CD14-positive monocyte (primary cell): Measurements from ENCODE around the gene ACE. TPM values are rescaled to one million over a fixed set of nuclear protein-coding genes. Genes with fewer than 3 reads are reported as not detected.

Source experiments
- DNase-seq, 3 donors: peaks; one replicate each; pipeline ENCODE4 v3.0.0-alpha.2; 2011 to 2022
- H2AFZ ChIP-seq: 2 replicates; pipeline ENCODE4 v1.6.0; 2012; ENCODE audit warnings: mild to moderate bottlenecking, low read depth, low read length, inconsistent platforms; ENCODE audit not compliant: insufficient read depth, poor library complexity, severe bottlenecking
- H3K27ac ChIP-seq, 2 donors: 1 replicate in 1 of 2; 2 replicates in 1 of 2; pipeline ENCODE4 v1.5.1; 2012 to 2013; ENCODE audit warnings: low read length in 2 of 2, control low read depth in 1 of 2, inconsistent platforms in 1 of 2, low read depth in 1 of 2, mild to moderate bottlenecking in 1 of 2
- H3K27me3 ChIP-seq, 2 donors: one replicate each; pipeline versions ENCODE4 v1.6.0 to v1.6.1; 2011 to 2013; ENCODE audit warnings: low read length in 2 of 2; ENCODE audit not compliant: control insufficient read depth in 2 of 2, insufficient read depth in 2 of 2
- H3K36me3 ChIP-seq, 2 donors: replicated peaks in 1 of 2; 1 replicate in 1 of 2; 2 replicates in 1 of 2; pipeline versions ENCODE4 v1.5.1 to v1.6.1; 2012 to 2013; ENCODE audit warnings: low read length in 2 of 2, control low read depth in 1 of 2, inconsistent platforms in 1 of 2, mild to moderate bottlenecking in 1 of 2; ENCODE audit not compliant: insufficient read depth in 2 of 2, control insufficient read depth in 1 of 2
- H3K4me1 ChIP-seq, 2 donors: 1 replicate in 1 of 2; 2 replicates in 1 of 2; pipeline versions ENCODE4 v1.5.1 to v1.6.1; 2012 to 2013; ENCODE audit warnings: low read length in 2 of 2, control low read depth in 1 of 2, inconsistent platforms in 1 of 2, mild to moderate bottlenecking in 1 of 2, moderate library complexity in 1 of 2; ENCODE audit not compliant: insufficient read depth in 2 of 2, control insufficient read depth in 1 of 2
- H3K4me2 ChIP-seq: replicated peaks from 2 replicates; pipeline ENCODE3; 2012; ENCODE audit warnings: low read length, moderate library complexity, mild to moderate bottlenecking; ENCODE audit not compliant: poor library complexity, severe bottlenecking; ENCODE audit errors: extremely low read depth
- H3K4me3 ChIP-seq, 3 experiments: fragments of 200-600 bp in 1 of 3; sonication (generic) in 1 of 3; replicated peaks in 1 of 3; 1 replicate in 2 of 3; 2 replicates in 1 of 3; pipeline ENCODE4 v1.5.1; 2011 to 2013; ENCODE audit warnings: low read length in 3 of 3, mild to moderate bottlenecking in 3 of 3, control low read depth in 2 of 3, low read depth in 2 of 3, inconsistent platforms in 1 of 3, moderate library complexity in 1 of 3
- H3K79me2 ChIP-seq: 2 replicates; pipeline ENCODE4 v1.6.0; 2012; ENCODE audit warnings: mild to moderate bottlenecking, control low read depth, inconsistent platforms, low read length, moderate library complexity; ENCODE audit not compliant: insufficient read depth
- H3K9ac ChIP-seq: 2 replicates; pipeline ENCODE4 v1.6.0; 2017; ENCODE audit warnings: low read length, mild to moderate bottlenecking; ENCODE audit not compliant: insufficient read depth, poor library complexity, severe bottlenecking
- H3K9me3 ChIP-seq, 2 donors: replicated peaks in 1 of 2; 1 replicate in 1 of 2; 2 replicates in 1 of 2; pipeline versions ENCODE4 v1.5.1 to v1.6.1; 2012 to 2013; ENCODE audit warnings: low read length in 2 of 2, control low read depth in 1 of 2; ENCODE audit not compliant: control insufficient read depth in 1 of 2, insufficient read depth in 1 of 2
- H4K20me1 ChIP-seq: 2 replicates; pipeline ENCODE4 v1.6.0; 2012; ENCODE audit warnings: mild to moderate bottlenecking, low read length, control low read depth, moderate library complexity; ENCODE audit not compliant: insufficient read depth
- H3K27ac Mint-ChIP-seq, 7 donors: one replicate each; pipeline ENCODE4 v1.8.0; 2020; ENCODE audit warnings: mild to moderate bottlenecking in 7 of 7, mixed read lengths in 7 of 7, moderate library complexity in 6 of 7, inconsistent platforms in 2 of 7
- H3K27me3 Mint-ChIP-seq, 3 donors: one replicate each; pipeline ENCODE4 v1.8.0; 2021 to 2022; ENCODE audit warnings: low read depth in 3 of 3, mild to moderate bottlenecking in 3 of 3, mixed read lengths in 3 of 3, moderate library complexity in 3 of 3, inconsistent platforms in 1 of 3
- H3K36me3 Mint-ChIP-seq, 2 donors: one replicate each; pipeline ENCODE4 v1.8.0; 2020; ENCODE audit warnings: mixed read lengths in 2 of 2, inconsistent platforms in 1 of 2, mild to moderate bottlenecking in 1 of 2
- H3K4me1 Mint-ChIP-seq: one replicate; pipeline ENCODE4 v1.8.0; 2020; ENCODE audit warnings: mild to moderate bottlenecking, mixed read lengths
- H3K4me3 Mint-ChIP-seq, 2 donors: one replicate each; pipeline ENCODE4 v1.8.0; 2020; ENCODE audit warnings: mild to moderate bottlenecking in 2 of 2, mixed read lengths in 2 of 2, moderate library complexity in 1 of 2
- H3K9me3 Mint-ChIP-seq, 7 donors: one replicate each; pipeline ENCODE4 v1.8.0; 2020 to 2022; ENCODE audit warnings: mixed read lengths in 7 of 7, mild to moderate bottlenecking in 6 of 7, moderate library complexity in 6 of 7, inconsistent platforms in 2 of 7
- WGBS: methylation state at CpG from one replicate; pipeline ENCODE4 v1.1.5; 2013; ENCODE audit warnings: missing lambda C conversion rate; ENCODE audit not compliant: insufficient coverage; 5-methylcytosine and 5-hydroxymethylcytosine counted together
- intact Hi-C, 2 donors: fragments of 100-400 bp; cut with micrococcal nuclease; formaldehyde crosslinking; loops; one replicate each; pipeline versions ENCODE4 v1.15.0 to v1.15.1; 2023
- polyA plus RNA-seq, 3 donors: library from polyadenylated mRNA; depleted of rRNA in 1 of 3; unstranded in 2 of 3; stranded (reverse) in 1 of 3; fragments of 300-500 nt in 2 of 3; fragments of >200 nt in 1 of 3; fragmentation: Illumina TruSeq in 2 of 3; gene quantifications; 1 replicate in 2 of 3; 2 replicates in 1 of 3; pipeline ENCODE4 v1.2.3, GENCODE V29; 2012 to 2021
- TF ChIP-seq, protein P1 (sequence below): fragments of 200-600 bp; IDR thresholded peaks from one replicate; pipeline ENCODE4 v1.8.0; 2022; ENCODE audit warnings: antibody characterized with exemption, mild to moderate bottlenecking

The ACE gene
- polyA plus RNA-seq, 3 donors, result 0.55 TPM; not detected in 2

DNA sequence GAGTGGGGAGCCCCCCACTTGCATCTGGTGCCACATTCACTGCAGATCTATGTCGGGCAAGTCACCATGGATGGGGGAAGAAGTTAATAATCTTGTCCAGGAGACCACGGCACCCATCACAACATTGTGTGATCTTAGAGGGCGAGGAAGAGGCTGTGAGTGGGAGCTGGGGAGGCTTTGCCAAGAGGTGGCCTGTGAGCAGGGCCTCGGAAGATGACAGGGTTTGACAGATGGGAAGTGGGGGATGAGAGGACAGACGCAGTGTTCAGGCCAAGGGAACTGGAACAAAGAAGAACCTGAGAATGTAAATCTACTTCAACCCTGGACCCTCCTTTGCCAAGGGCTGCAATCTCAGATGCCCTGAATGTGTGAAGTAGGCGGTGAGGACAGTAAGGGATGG lies 12.4 kb downstream of the ACE start:
- Histone ChIP-seq H2AFZ (no peak overlapping the region), H3K4me1 (no peaks in the 10 kb centered on the region), H3K9me3 (no peaks in the 10 kb centered on the region), H3K9ac (no peak overlapping the region), H3K4me3 (no peak overlapping the region), H4K20me1 (no peaks in the 10 kb centered on the region), H3K27me3 (no peaks in the 10 kb centered on the region), H3K79me2 (no peaks in the 10 kb centered on the region), H3K36me3 (no peaks in the 10 kb centered on the region), H3K4me2 (no peak overlapping the region), H3K27ac (no peak overlapping the region)
- intact Hi-C loops, result no loop called here
- 100% methylated on average over 5 of the region's 6 CpGs for WGBS
- H3K4me3 Mint-ChIP-seq, result no peak overlapping the region
- no peaks in the 10 kb centered on the region for H3K4me1 Mint-ChIP-seq
- no peak for DNase-seq
- H3K9me3 Mint-ChIP-seq, result no peaks in the 10 kb centered on the region
- H3K27me3 Mint-ChIP-seq, result peaks cover 0 to 18% (median 9%) of the 10 kb centered on the region in 3 donors
- no peaks in the 10 kb centered on the region for H3K36me3 Mint-ChIP-seq
- TF ChIP-seq, protein P1, sequence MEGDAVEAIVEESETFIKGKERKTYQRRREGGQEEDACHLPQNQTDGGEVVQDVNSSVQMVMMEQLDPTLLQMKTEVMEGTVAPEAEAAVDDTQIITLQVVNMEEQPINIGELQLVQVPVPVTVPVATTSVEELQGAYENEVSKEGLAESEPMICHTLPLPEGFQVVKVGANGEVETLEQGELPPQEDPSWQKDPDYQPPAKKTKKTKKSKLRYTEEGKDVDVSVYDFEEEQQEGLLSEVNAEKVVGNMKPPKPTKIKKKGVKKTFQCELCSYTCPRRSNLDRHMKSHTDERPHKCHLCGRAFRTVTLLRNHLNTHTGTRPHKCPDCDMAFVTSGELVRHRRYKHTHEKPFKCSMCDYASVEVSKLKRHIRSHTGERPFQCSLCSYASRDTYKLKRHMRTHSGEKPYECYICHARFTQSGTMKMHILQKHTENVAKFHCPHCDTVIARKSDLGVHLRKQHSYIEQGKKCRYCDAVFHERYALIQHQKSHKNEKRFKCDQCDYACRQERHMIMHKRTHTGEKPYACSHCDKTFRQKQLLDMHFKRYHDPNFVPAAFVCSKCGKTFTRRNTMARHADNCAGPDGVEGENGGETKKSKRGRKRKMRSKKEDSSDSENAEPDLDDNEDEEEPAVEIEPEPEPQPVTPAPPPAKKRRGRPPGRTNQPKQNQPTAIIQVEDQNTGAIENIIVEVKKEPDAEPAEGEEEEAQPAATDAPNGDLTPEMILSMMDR, result no peak
- no peak overlapping the region for H3K27ac Mint-ChIP-seq

DNA sequence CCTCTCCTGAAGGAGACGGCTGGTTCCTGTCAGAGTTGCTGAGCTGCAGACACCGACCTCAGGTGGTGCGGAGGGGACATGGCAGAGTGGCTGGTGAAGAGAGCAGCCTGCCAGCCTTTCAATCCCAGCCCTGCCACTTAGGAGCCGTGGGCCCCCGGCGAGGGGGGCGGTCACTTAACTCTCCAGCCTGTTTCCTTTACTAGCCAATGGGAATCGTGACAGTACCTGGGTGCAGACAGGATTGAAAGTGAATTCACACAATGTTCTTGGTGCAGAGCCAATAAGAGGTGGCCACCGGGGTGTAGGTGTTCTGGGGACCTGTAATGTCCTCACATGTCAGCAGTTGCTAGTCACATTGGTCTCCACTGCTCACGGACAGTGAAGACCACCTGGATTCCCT lies 13.5 kb downstream of the ACE start:
- Mint-ChIP-seq H3K4me1 (no peaks in the 10 kb centered on the region), H3K27ac (peak overlapping the region in 1 of 7 donors; percentile 42), H3K9me3 (no peaks in the 10 kb centered on the region), H3K27me3 (peaks cover 0 to 14% (median 10%) of the 10 kb centered on the region in 3 donors), H3K36me3 (no peaks in the 10 kb centered on the region), H3K4me3 (no peak overlapping the region)
- TF ChIP-seq, protein P1, result no peak
- Histone ChIP-seq H3K9ac (no peak overlapping the region), H3K9me3 (no peaks in the 10 kb centered on the region), H3K36me3 (no peaks in the 10 kb centered on the region), H3K4me2 (no peak overlapping the region), H3K4me1 (no peaks in the 10 kb centered on the region), H2AFZ (no peak overlapping the region), H3K27ac (no peak overlapping the region), H4K20me1 (no peaks in the 10 kb centered on the region), H3K27me3 (no peaks in the 10 kb centered on the region), H3K79me2 (no peaks in the 10 kb centered on the region), H3K4me3 (no peak overlapping the region)
- no peak for DNase-seq
- intact Hi-C loops, result no loop called here
- WGBS, result 94% methylated on average over 7 of the region's 10 CpGs
